A673 (cell line): Measurements from ENCODE around the gene FRS3. TPM values are rescaled to one million over a fixed set of nuclear protein-coding genes. Genes with fewer than 3 reads are reported as not detected.

ENCODE experiments used
- total RNA-seq: library from RNA; stranded (reverse); gene quantifications from 2 replicates; pipeline ENCODE4 v1.2.3, GENCODE V29; 2021

Gene FRS3
- total RNA-seq, 1 experiment from 2014 or later: 3.0 TPM

Other genes starting within 250 kb of the FRS3 start
- 53.9 and 56.7 TPM in 2 replicates for gene FOXP4, start 233.5 kb downstream of the FRS3 start, total RNA-seq
- gene MDFI, start 141.4 kb downstream of the FRS3 start, total RNA-seq: 342 and 346 TPM in 2 replicates
- 1.8 and 2.8 TPM in 2 replicates for gene TFEB, start 44.3 kb downstream of the FRS3 start, total RNA-seq
- gene PGC, start 32.5 kb downstream of the FRS3 start, total RNA-seq: not detected in 2 replicates
- gene PRICKLE4, start 882 bp upstream of the FRS3 start, total RNA-seq: 1.9 TPM in 1 of 2 replicates, not detected in the other
- gene TOMM6, start 7.8 kb upstream of the FRS3 start, total RNA-seq: 197 and 206 TPM in 2 replicates
- gene USP49, start 115.5 kb upstream of the FRS3 start, total RNA-seq: 10.5 and 13.0 TPM in 2 replicates
- gene MED20, start 141.2 kb upstream of the FRS3 start, total RNA-seq: 31.8 and 39.0 TPM in 2 replicates
- 76.5 and 89.7 TPM in 2 replicates for gene BYSL, start 141.6 kb upstream of the FRS3 start, total RNA-seq
- 31.9 and 39.9 TPM in 2 replicates for gene CCND3, start 161.9 kb upstream of the FRS3 start, total RNA-seq